Cerebellar nuclear complex (tissue), 1 donor: ENCODE measurements around the gene MTMR2.
"Not testable (repeated sequence)": the region's sequence is repeated elsewhere in the genome, so short reads cannot be mapped to it uniquely, and the experiment has no call there.

ENCODE experiments used
- DNase-seq, 2 experiments: peaks; one replicate each; lab custom pipeline; 2025; lab: John Stamatoyannopoulos, UW

Gene MTMR2

GRCh38 chr11:95884802-95885201, 39.1 kb downstream of the MTMR2 start:
- DNase-seq: no peak

- no peak for DNase-seq
These were observed 39.5 kb downstream of the MTMR2 start for GRCh38 chr11:95884376-95884775.

- DNase-seq: no peak
These were observed 40.5 kb downstream of the MTMR2 start for GRCh38 chr11:95883381-95883780.

- DNase-seq: no peak
These were observed 46.6 kb downstream of the MTMR2 start for GRCh38 chr11:95877291-95877690.

GRCh38 chr11:95870877-95871276, 53.0 kb downstream of the MTMR2 start:
- DNase-seq: not testable (repeated sequence)

GRCh38 chr11:95867105-95867504, 56.8 kb downstream of the MTMR2 start:
- DNase-seq: no peak

- DNase-seq: no peak
These were observed 60.3 kb downstream of the MTMR2 start for GRCh38 chr11:95863486-95864140.

GRCh38 chr11:95860024-95860423, 63.9 kb downstream of the MTMR2 start:
- DNase-seq: not testable (repeated sequence)

GRCh38 chr11:95854362-95854761, 69.5 kb downstream of the MTMR2 start:
- not testable (repeated sequence) for DNase-seq

- DNase-seq: no peak
These were observed 70.0 kb downstream of the MTMR2 start for GRCh38 chr11:95853862-95854261.

- DNase-seq: no peak
These were observed 70.8 kb downstream of the MTMR2 start for GRCh38 chr11:95853138-95853537.

GRCh38 chr11:95850137-95850536, 73.8 kb downstream of the MTMR2 start:
- no peak for DNase-seq

GRCh38 chr11:95849087-95849825, 74.7 kb downstream of the MTMR2 start:
- peak in 1 of 2 experiments; percentile 20 for DNase-seq

- no peak for DNase-seq
These were observed 78.7 kb downstream of the MTMR2 start for GRCh38 chr11:95845167-95845566.

GRCh38 chr11:95835768-95836488, 88.0 kb downstream of the MTMR2 start:
- DNase-seq: peak; percentile 58 to 94

GRCh38 chr11:95835351-95835750, 88.6 kb downstream of the MTMR2 start:
- DNase-seq: no peak

GRCh38 chr11:95833378-95833777, 90.5 kb downstream of the MTMR2 start:
- no peak for DNase-seq

- DNase-seq: no peak
These were observed 91.1 kb downstream of the MTMR2 start for GRCh38 chr11:95832763-95833162.

- no peak for DNase-seq
These were observed 92.6 kb downstream of the MTMR2 start for GRCh38 chr11:95831198-95831883.

- DNase-seq: no peak
These were observed 94.2 kb downstream of the MTMR2 start for GRCh38 chr11:95829580-95830259.

GRCh38 chr11:95827696-95828095, 96.2 kb downstream of the MTMR2 start:
- no peak for DNase-seq

- no peak for DNase-seq
These were observed 102.3 kb downstream of the MTMR2 start for GRCh38 chr11:95821640-95822039.
